NCI-H1694 (cell line): ENCODE data around the gene SMTNL2.
"Not testable (repeated sequence)": the region's sequence is repeated elsewhere in the genome, so short reads cannot be mapped to it uniquely, and the experiment has no call there.

ENCODE experiments used
- DNase-seq: peaks from one replicate; lab custom pipeline; 2025; lab: John Stamatoyannopoulos, UW

Gene SMTNL2

DNA sequence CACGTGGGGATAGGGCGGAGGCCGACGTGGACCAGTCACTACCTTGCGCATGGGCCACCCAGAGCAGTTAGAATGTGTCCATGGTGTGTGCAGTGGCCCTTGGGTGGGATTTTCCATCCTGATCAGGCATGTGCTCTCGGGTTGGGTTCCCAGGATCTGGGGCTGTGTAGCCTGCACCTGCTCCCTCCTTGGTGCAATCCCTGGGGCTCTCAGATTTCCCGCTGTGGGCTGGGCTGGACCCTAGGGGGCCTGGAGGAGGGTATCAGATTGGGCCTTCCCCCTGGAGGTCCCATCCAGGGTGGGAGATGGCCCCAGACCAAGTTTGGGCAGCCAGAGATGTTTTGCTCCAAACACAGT lies 1.3 kb downstream of the SMTNL2 start:
- no peak for DNase-seq

DNA sequence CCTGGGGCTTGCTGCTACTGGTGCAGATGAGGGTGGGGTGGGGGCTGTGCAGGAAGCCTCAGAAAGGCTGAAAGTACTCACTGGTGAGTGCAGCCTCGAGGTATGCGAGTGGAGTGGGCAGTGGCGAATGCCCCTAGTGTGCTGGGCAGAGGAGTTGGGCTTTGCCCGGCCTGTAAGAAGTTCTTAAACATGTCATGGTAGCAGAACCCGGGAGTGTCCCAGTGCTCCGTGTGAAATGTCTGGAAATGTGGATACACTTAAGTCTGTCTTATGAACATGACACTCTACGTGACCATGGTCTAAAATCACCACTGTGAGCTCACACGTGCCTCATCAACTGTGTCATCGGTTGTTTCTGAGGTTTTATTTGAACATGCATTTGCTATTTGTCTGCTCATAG lies 1.7 kb downstream of the SMTNL2 start:
- DNase-seq, result no peak

DNA sequence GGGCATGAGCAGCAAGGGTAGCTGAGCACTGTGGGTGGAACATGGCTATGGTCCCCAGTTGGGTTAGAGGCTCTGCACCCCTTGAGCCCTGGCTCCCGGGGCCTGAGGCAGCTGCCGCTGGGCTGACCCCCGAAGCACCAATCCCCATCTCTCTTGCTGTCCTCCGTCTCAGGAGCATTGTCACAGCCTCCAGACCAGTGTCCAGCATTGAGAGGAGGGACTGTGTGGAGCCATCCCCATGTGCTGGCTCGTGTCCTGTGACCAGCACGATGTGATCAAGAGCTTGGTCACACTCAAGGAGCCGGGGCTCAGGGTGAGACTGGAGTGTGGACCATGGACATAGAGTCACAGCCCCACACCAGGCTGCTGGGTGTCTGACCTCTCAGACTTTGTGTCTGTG lies 2.9 kb downstream of the SMTNL2 start:
- no peak for DNase-seq

DNA sequence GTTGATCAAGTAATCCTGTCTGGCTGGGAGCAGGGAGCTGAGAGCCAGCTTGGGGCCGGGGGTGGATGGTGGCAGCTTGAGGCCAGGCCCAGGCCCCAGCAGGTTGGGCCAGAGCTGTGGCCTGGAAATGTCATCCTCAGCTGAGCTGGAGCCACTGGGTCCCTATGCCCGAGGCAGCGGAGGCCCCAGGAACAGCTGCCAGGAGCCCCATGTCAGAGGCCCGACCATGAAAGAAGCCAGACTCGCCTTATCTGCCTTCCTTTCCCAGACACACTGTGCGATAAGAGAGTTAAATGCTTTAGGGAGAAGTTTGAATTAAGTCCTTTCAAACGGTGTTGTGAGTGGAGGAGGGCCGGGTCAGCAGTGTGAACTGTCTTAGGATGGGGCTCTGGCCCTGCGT lies 3.5 kb downstream of the SMTNL2 start:
- no peak for DNase-seq

DNA sequence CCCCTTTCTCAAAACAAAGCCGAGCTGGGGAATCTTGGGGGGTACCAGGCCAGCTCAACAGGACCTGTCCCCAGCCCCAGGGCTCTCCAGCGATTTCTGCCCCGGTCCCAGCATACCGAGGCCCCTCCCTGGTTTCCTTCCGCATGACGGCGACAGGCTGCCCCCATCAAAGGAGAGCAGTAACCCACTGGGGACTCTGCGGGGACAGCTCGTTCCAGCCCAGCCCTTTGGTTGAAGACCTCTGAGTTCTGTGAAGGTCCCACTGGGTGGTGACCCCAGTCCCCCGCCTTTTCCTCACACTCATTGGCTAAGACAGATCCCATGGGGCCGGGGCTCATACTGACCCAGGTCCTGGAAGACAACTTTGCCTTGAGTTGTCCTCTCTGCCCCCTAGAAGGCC lies 4.1 kb downstream of the SMTNL2 start:
- no peak for DNase-seq

DNA sequence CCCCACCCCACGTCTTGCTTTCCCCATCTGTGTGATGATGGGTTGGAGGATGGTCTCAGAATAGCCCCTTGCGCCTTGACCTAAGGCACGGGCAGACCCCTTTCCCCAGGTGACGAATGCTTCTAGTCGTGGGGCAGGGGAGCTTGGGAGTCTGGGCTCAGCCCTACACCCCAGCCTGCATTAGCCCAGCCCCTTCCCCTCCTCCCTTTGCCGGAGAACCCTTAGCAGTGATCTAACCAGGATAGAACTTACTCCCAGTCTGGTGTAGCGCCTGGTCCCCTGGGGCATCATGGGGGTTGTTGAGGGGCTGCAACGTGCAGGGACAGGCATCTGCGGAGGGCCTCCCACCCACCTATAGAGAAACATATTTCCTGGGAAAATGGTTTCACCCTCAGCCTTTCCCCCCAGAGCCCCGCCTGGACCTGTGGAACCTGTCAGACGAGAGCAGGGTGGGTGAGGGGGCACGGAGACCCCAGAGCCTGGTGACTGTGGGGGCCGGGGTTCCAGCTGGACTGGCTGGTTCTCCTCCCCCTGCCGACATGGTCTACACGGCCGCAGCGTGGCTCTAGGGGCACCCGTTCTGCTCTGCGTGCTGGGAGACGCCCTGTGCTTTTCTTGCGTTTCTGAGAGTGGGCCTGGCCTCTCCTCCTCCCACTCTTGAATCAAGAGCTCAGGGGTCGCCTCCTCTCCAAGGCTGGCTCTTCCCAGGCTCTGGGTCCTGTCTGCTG lies 4.7 kb downstream of the SMTNL2 start:
- DNase-seq, result no peak

DNA sequence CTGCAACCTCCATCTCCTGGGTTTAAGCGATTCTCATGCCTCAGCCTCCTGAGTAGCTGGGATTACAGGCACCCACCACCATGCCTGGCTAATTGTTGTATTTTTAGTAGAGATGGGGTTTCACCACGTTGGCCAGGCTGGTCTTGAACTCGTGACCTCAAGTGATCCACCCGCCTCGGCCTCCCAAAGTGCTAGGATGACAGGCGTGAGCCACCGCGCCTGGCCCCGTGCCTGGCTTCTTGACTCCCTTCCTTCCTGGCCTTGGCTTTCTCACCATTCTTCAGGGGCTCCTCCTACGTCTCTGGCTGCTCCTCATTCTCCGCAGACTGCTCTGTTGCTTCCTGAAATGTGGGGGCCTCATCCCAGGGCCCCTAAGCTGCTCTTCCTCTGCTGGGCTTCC lies 5.7 kb downstream of the SMTNL2 start:
- DNase-seq, result not testable (repeated sequence)

DNA sequence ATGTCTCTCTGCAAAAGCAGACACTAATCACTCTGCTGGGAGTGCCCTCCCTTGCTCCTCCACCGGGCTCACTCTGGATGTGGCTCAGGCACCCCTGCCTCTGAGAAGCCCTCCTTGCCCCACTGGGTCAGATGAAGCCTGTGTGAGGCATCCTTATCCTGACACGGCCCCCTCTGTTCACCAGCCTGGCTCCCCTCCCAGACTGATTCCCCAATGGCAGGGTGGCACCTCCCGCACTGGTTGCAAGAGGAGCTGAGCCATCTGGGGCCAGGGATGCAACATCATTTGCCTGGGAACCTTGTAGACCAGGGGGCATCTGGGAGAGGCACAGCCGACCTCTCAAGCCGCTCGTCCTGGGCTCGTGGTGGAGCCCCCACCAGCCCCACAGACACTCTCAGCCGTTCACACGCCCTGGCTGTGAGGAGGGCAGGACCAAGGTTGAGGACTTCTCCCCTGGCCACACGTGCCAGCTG lies 6.7 kb downstream of the SMTNL2 start:
- DNase-seq, result no peak

DNA sequence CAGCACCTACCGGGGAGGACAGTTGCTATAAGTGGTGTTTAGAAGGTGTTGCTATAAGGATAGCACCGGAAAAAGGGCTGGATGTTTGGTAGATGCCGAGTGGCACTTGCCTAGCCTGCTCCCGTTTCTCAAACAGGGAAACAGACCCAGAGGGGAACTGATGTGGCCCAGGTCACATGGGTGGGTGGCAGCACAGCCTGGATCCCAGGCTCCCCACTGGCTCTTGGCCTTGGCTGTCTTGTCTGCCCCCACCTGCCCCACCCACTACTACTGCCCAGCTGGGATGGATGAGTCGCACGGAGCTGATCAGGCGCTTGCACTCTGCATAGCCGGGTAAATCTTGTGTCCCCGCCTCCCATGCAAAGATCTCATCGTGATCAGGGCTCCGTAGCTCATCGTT lies 7.2 kb downstream of the SMTNL2 start:
- no peak for DNase-seq

DNA sequence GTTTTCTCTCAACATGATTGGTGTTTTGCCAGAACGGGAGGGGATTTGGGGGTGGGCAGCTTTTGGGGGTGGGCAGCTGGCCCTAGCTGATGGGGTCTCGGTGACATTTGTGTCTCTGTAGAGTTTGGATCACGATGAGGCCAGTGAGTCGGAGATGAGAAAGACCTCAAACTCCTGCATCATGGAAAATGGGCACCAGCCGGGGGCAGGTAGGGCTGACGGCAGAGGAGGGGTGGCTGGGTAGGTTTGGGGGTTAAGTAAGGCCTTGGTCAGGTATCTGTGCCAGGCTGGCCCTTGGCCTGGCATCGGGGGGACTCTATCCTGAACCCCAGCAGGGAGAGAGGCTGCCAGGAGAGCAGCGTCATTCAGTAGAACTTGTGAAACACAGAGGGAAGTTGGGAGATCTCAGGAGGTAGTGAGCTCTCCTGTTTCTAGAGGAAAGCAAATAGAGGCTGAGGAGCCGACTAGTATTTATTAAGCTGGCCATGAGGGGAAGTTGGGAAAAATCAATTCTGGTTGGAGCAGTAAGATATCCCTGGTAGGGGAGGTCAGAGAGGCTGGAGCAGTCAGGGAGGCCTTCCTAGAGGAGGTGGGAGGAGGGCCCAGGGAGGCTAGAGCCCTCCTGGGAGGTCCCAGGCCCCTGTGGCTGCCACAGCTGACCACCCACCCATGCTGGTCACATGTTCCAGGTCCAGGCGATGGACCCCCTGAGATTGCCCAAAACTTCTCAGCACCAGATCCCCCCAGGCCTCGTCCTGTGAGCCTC lies 8.1 kb downstream of the SMTNL2 start:
- DNase-seq, result no peak

DNA sequence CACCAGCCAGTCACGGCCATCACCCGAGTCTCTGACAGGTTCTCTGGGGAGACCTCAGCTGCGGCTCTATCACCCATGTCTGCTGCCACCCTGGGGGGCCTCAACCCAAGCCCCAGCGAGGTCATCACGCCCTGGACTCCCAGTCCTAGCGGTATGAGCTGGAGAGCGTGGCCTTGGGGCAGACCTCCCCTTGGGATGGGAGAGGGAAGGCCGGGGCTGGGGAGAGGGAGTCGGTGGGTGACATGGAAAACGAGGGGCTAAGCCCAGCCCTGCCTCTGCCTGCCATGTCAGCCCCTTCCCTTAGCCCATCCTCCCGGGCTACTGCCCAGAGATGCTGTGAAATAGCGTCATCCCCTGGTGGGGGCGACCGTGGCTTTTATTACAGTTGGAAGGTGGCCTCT lies 8.7 kb downstream of the SMTNL2 start:
- no peak for DNase-seq

DNA sequence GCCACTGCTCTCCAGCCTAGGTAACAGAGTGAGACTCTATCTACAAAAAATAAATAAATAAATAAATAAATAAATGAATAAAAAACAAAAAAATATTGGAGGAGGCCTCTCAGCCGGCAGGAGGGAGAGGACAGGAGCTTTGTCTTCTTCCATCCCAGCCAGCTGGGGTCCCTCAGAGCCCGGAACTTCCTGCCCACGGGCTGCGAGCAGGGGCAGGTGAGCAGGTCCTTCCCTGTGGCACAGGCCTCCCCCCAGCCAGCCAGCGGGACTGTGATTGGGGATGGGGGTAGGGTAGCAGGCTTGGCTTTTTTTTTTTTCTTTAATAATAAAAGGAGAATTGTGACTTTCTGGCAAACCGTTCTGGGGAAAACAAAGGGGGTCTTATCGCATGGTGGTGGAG lies 10.1 kb downstream of the SMTNL2 start:
- DNase-seq, result no peak

DNA sequence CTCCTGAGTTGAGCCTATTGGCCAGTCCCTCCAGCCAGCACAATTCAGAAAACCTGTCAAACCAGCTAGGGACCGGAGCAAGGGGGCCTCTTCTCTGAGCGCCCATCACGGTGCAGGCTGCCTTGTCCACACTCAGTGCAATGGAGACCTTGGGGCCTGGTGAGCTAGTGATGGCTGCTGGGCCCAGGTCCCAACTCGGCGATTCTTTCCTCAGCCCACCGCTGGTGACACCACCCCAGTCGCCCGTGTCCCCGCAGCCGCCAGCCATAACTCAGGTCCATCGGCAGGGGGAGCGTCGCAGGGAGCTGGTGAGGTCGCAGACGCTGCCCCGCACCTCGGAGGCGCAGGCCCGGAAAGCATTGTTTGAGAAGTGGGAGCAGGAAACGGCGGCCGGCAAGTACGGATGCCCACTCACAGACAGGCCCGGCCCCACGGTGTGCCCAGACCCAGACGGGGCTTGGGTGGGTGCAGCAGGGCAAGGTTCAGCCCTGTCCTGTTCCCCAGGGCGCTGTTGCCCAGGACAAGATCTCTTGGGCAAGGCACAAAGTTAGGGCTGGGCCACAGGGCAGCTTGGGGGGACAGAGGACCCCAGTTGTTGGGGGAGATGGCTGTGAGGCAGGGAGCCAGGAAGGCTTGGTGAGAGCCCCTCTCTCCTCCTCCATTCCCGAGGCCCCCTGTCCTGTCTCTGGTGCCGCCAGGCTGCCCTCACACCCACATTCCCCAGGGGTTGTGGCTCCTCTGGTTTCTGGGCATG lies 10.8 kb downstream of the SMTNL2 start:
- DNase-seq, result no peak

DNA sequence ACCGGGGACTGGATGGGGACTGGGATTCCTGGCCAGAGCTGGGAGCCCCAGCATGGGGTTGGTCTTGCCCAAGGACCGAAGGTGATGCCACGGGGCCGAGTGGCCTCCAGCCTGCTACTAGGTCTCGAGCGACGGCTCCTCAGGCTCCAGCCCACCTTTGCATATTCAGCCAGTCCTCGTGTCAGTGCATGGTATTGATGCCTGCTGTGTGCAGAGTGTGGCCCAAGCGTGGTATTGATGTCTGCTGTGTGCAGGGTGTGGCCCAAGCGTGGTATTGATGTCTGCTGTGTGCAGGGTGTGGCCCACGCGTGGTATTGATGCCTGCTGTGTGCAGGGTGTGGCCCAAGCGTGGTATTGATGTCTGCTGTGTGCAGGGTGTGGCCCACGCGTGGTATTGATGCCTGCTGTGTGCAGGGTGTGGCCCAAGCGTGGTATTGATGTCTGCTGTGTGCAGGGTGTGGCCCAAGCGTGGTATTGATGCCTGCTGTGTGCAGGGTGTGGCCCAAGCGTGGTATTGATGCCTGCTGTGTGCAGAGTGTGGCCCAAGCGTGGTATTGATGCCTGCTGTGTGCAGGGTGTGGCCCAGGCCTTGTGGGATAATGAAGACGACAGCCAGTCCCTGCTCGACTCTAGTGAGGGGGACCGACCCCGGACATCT lies 11.5 kb downstream of the SMTNL2 start:
- not testable (repeated sequence) for DNase-seq

DNA sequence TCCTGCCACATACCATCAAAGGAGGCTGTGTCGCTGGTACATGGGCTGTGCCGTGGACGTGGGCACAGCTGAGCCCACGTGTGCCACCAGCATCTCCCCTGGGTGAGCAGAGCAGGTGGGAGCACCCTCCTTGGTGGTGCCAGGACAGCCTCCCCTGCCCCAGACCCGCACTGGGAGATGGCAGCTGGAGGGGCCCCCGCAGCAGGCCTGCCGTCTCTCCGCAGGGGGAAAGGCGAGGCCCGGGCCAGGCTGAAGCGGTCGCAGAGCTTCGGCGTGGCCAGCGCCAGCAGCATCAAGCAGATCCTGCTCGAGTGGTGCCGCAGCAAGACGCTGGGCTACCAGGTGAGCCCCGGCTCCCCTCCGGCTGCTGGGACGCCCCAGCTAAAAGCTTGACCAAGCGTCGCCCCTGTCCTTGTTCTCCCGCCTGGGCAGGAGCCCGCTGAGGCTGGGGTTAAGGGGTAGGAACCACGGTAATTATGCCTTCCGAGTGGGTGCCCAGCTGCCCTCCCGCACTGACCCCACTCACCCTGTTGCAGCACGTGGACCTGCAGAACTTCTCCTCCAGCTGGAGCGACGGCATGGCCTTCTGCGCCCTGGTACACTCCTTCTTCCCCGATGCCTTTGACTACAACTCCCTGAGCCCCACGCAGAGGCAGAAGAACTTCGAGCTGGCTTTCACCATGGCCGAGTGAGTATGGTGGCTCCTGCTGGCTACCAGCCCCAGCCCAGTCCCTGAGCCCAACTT lies 12.5 kb downstream of the SMTNL2 start:
- DNase-seq, result no peak

DNA sequence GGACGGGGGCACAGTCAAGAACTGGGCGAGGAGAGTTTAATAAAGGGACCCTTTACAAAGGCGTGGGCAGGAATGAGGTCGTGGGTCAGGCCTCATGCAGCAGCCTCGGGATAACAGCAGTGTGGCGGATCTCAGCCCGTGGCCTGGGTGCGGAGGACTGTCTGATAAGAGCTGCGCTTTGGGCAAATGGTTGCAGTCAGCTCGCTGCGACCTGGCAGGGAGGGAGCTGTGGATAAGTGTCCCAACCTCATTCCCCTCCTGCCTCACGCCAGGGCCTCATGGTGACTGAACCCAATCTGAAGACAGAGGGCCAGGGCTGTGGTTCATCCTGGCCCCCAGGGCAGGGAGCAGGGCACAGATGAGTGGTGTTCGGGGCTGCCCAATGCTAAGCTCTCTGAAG lies 13.6 kb downstream of the SMTNL2 start:
- DNase-seq, result no peak

DNA sequence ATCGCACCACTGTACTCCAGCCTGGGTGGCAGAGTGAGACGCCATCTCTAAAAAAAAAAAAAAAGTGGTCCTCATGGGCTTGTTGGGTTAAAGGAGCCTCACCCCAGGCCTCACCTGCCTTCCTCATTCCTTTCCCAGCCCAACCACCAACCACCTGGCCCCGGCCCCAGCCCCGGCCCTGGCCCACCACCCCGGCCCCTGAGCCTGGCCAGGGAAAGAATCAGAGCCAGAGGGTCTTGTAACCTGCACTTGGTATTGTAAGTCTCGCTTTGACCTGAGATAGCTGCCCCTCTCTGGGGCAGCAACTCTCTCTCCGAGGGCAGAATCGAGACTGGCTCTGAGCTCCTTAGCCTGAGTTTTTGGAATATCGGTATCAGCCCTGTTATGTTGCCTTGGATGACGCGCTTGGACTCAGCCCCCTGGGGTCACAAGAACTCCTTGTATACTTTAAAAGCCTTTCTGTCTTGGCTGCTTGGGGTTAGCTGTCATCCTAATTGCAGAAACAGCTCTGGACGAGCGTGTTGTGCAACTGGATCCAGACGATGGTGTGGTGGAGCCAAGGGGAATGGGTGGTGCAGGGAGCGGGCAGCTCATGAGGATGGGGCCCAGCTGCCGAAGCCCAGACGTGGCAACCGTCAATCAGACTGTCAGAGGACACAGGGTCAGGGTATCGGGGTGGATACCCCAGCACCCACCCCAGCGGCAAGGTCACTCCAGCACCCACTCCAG lies 14.6 kb downstream of the SMTNL2 start:
- DNase-seq, result no peak

DNA sequence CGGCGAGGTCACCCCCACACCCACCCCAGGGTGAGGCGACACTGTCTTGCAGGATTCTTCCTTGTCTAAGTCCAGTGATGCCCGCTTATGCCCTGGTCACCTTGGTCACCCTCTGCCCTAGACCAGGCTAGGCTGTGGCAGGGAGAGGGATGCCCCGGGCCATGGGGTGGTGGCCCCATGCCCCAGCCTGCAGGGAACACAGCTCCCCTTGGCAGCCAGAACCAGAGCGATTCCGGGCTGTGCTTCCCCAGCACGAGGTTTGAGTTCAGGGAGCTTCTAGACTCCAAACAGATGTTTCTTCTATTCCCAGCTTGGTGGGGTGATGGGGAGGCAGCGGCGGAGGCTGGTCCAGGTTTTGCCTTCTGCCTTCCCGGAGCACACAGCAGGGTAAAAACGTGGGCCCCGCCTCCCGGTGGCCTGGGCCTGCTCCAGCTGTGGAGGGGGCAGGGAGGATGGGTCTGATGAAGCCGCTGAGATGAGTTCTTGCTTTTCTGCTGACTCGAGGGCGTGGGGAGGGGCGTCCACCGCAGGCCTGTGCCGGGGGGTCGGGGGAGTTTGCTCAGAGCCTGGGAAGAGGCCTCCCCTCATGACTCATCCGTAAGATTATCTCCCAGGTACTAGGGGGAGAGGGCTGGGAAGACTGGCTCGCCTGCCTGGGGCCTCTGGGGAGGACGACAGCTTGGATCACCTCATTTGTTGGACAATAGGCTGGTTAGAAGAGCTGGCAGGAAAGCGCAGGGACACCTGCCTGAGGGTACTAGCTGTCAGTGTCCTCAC lies 15.4 kb downstream of the SMTNL2 start:
- peak; percentile 76 for DNase-seq

DNA sequence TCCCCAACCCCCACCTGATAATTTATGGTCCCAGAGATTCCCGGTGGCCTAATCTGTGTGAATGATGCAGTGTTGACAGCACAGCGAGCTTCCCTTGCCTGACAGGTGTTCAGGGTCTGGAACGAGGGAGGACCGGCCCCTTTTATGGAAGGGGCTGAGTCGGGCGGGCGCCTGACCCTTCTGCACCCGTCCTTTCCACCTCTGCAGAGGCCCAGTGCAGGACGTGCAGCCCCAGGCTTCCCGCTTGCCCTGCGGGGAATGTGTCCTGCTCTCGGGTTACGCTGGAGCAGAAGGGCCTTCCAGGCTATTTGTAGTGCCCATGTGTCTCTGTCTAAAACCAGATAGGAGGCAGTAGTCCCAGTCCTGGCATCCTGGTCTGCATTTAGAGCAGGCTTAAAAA lies 16.2 kb downstream of the SMTNL2 start:
- DNase-seq, result no peak

DNA sequence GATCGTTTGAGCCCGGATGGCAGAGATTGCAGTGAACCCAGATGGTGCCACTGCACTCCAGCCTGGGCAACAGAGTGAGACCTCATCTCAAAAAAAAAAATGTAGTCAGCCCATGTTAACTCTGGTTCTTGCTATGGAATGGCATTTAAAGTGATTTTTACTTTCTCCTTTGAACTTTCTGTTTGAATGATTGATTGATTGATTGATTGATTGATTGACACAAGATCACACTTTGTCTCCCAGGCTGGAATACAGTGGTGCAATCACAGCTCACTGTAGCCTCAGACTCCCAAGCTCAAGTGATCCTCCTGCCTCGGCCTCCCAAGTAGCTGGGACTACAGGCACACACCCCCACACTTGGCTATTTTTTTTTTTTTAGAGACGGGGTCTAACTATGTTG lies 17.0 kb downstream of the SMTNL2 start:
- no peak for DNase-seq
